Keratinocyte (primary cell): ENCODE results near the gene FHOD3.
"Not testable (repeated sequence)": the region's sequence is repeated elsewhere in the genome, so short reads cannot be mapped to it uniquely, and the experiment has no call there.

ENCODE experiments used
- CTCF ChIP-seq, 3 experiments: IDR thresholded peaks in 1 of 3; conservative IDR thresholded peaks in 1 of 3; optimal IDR thresholded peaks in 1 of 3; 2 replicates in 2 of 3; 3 replicates in 1 of 3; pipeline versions ENCODE3 to v1.5.1; 2011; ENCODE audit warnings: low read length in 3 of 3, mild to moderate bottlenecking in 3 of 3, moderate library complexity in 2 of 3, control low read depth in 1 of 3, inconsistent platforms in 1 of 3; ENCODE audit not compliant: insufficient read depth in 2 of 3; ENCODE audit errors: extremely low read depth in 1 of 3
- EZH2 ChIP-seq: IDR thresholded peaks from one replicate; pipeline ENCODE4 v1.6.1; 2012; ENCODE audit warnings: inconsistent platforms, mild to moderate bottlenecking, low read length, moderate library complexity

GRCh38 chr18:36463516-36463915 lies 166.0 kb downstream of the FHOD3 start:
- TF ChIP-seq CTCF (optimal IDR thresholded peaks at IDR 0.05 in 1 of 3, IDR thresholded peaks at IDR 0.05 in 1 of 3, conservative IDR thresholded peaks at IDR 0.05 in 1 of 3; ENCODE audit: extremely low read depth in 1 of 3, insufficient read depth in 2 of 3, low read length in 3 of 3); EZH2: not testable (repeated sequence)
